ENCODE measurements around the gene MLLT10. TPM values are rescaled to one million over a fixed set of nuclear protein-coding genes. Genes with fewer than 3 reads are reported as not detected.

MLLT10 gene
- total RNA-seq, 1 experiment from 2014 or later = 45.2 TPM

DNA sequence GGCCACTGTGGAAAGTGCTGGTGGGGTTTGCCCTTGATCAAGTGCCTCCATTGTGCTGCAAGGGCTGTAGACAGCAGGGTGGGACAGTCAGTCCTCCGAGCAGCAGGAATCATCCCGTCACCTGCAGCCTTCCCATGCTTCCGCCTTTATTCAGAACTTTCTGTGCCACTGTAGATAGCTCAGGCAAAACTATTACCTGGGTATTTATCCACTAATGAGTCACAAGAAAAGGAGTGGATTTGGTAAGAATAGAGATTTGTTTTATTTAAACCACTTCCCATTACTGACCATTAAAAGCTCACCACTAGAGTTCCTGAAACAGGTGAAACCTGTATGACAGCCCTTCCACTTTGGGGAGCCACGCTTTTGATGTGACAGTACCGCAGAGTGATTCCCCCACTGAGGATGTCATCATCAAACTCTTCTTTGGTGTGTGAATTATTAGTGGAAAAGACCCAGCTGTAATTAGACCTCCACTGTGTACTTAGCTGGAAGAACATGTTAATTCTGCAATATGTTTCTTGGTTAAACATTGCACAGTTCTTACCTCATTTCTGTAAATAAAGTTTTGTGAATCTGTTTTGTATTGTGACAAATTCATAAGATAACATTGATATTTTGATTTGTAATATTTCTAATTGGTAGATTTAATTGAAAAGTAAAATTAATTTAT is 208.8 kb downstream of the MLLT10 start:
- ATAC-seq (no peak), DNase-seq (ENCODE audit: low read depth, low spot score) (no peak)
- Histone ChIP-seq H3K4me2 (ENCODE audit: low read length) (no peak overlapping the region), H3K27ac (ENCODE audit: low read depth, low read length) (no peak overlapping the region), H3K9ac (ENCODE audit: low read length) (no peak overlapping the region), H3K27me3 (ENCODE audit: insufficient read depth, low read length) (no peaks in the 10 kb centered on the region), H2AFZ (ENCODE audit: low read depth, low read length, poor library complexity, severe bottlenecking) (no peak overlapping the region), H3K79me2 (ENCODE audit: insufficient read depth, low read length) (no peaks in the 10 kb centered on the region), H3K9me2 (ENCODE audit: insufficient read depth) (no peaks in the 10 kb centered on the region), H3K4me3 (replicated peaks in 1 of 2; ENCODE audit: low read depth in 1 of 2, low read length in 2 of 2) (no peak overlapping the region), H4K20me1 (ENCODE audit: insufficient read depth) (no peaks in the 10 kb centered on the region), H3K36me3 (ENCODE audit: control insufficient read depth in 1 of 2, insufficient read depth in 2 of 2, low read length in 2 of 2) (peaks cover 11 to 29% of the 10 kb centered on the region in 2 experiments; a peak in 2 of 4 replicates), H3K4me1 (ENCODE audit: control insufficient read depth in 1 of 2, insufficient read depth in 2 of 2, low read length in 2 of 2) (no peaks in the 10 kb centered on the region), H3K9me3 (ENCODE audit: control insufficient read depth in 1 of 2, insufficient read depth in 1 of 2, low read depth in 1 of 2, low read length in 2 of 2) (no peaks in the 10 kb centered on the region)
- RAD21 ChIA-PET (ENCODE audit: low non-redundant PET in 1 of 2, low total read pairs in 2 of 2, uncharacterized antibody in 2 of 2, unreplicated experiment in 2 of 2) = no interaction called here
- TF ChIP-seq, protein P1, sequence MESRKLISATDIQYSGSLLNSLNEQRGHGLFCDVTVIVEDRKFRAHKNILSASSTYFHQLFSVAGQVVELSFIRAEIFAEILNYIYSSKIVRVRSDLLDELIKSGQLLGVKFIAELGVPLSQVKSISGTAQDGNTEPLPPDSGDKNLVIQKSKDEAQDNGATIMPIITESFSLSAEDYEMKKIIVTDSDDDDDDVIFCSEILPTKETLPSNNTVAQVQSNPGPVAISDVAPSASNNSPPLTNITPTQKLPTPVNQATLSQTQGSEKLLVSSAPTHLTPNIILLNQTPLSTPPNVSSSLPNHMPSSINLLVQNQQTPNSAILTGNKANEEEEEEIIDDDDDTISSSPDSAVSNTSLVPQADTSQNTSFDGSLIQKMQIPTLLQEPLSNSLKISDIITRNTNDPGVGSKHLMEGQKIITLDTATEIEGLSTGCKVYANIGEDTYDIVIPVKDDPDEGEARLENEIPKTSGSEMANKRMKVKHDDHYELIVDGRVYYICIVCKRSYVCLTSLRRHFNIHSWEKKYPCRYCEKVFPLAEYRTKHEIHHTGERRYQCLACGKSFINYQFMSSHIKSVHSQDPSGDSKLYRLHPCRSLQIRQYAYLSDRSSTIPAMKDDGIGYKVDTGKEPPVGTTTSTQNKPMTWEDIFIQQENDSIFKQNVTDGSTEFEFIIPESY (IDR thresholded peaks at IDR 0.05; ENCODE audit: extremely low read depth, insufficient replicate concordance, low read length) = no peak
- TF ChIP-seq FOSL1 (IDR thresholded peaks at IDR 0.05; ENCODE audit: low read depth) = no peak
- TF ChIP-seq CEBPB (IDR thresholded peaks at IDR 0.05; ENCODE audit: low read depth) = no peak
- TF ChIP-seq ZNF274 (IDR thresholded peaks at IDR 0.05; ENCODE audit: low read depth, low read length) = no peak
- TF ChIP-seq EZH2phosphoT487 (IDR thresholded peaks at IDR 0.05; ENCODE audit: borderline replicate concordance) = no peak
- TF ChIP-seq ELF1 (IDR thresholded peaks at IDR 0.05; ENCODE audit: borderline replicate concordance, low read depth) = no peak
- no peak for TF ChIP-seq RAD21 (IDR thresholded peaks at IDR 0.05; ENCODE audit: low read depth)
- no peak for TF ChIP-seq SP1 (IDR thresholded peaks at IDR 0.05; ENCODE audit: low read depth)
- TF ChIP-seq, protein P2, sequence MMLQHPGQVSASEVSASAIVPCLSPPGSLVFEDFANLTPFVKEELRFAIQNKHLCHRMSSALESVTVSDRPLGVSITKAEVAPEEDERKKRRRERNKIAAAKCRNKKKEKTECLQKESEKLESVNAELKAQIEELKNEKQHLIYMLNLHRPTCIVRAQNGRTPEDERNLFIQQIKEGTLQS (IDR thresholded peaks at IDR 0.05) = no peak
- TF ChIP-seq SIN3A (IDR thresholded peaks at IDR 0.05; ENCODE audit: low read depth) = no peak
- TF ChIP-seq POLR2AphosphoS5 (IDR thresholded peaks at IDR 0.05; ENCODE audit: low read depth, low read length) = no peak
- POLR2A ChIA-PET = no interaction called here
- intact Hi-C loops (cut with micrococcal nuclease) = no loop called here
- no TSS peak for BruUV-seq (replicated peaks)
- CTCF ChIA-PET = no interaction called here
